Measurements from ENCODE around the gene GMPR2. TPM values are rescaled to one million over a fixed set of nuclear protein-coding genes. Genes with fewer than 3 reads are reported as not detected.
"Not testable (repeated sequence)": the region's sequence is repeated elsewhere in the genome, so short reads cannot be mapped to it uniquely, and the experiment has no call there.

The GMPR2 gene
- total RNA-seq, 4 donors from 2014 or later: 25.4 to 49.7 (median 47.8) TPM

DNA sequence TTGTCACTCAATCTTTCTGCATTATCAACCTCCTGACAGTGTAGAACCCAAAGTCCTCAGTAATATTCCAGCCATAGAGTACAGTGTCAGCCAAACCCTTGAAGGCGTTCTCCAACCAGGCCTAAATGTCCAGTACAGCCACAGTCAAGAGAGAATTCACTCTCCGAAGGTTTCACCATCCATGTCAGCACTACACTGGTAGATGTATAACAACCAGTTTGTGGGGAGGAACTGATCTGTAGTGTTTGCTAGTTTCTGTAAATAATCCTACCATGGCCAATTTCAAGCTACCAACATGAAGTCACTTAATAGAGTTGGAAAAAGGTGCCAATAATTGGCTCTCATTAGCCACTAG is 16.4 kb upstream of the GMPR2 start:
- WGBS: 86% methylated on average over 2 of the region's 2 CpGs
- peaks cover 7% of the 10 kb centered on the region for H3K36me3 ChIP-seq
- H3K9me3 ChIP-seq: no peaks in the 10 kb centered on the region
- H3K4me3 ChIP-seq: peak overlapping the region; percentile 71
- H3K4me1 ChIP-seq: peaks cover 35% of the 10 kb centered on the region
- peak overlapping the region; percentile 89 for H3K27ac ChIP-seq
- TF ChIP-seq, protein P1, sequence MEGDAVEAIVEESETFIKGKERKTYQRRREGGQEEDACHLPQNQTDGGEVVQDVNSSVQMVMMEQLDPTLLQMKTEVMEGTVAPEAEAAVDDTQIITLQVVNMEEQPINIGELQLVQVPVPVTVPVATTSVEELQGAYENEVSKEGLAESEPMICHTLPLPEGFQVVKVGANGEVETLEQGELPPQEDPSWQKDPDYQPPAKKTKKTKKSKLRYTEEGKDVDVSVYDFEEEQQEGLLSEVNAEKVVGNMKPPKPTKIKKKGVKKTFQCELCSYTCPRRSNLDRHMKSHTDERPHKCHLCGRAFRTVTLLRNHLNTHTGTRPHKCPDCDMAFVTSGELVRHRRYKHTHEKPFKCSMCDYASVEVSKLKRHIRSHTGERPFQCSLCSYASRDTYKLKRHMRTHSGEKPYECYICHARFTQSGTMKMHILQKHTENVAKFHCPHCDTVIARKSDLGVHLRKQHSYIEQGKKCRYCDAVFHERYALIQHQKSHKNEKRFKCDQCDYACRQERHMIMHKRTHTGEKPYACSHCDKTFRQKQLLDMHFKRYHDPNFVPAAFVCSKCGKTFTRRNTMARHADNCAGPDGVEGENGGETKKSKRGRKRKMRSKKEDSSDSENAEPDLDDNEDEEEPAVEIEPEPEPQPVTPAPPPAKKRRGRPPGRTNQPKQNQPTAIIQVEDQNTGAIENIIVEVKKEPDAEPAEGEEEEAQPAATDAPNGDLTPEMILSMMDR (IDR thresholded peaks at IDR 0.05): no peak
- TF ChIP-seq EP300 (IDR thresholded peaks at IDR 0.05): no peak
- no peak for TF ChIP-seq POLR2AphosphoS5 (IDR thresholded peaks at IDR 0.05)
- no peak for TF ChIP-seq POLR2A (IDR thresholded peaks at IDR 0.05)
- DNase-seq (ENCODE audit: low spot score in 2 of 2): no peak
- H3K27me3 ChIP-seq: no peaks in the 10 kb centered on the region

DNA sequence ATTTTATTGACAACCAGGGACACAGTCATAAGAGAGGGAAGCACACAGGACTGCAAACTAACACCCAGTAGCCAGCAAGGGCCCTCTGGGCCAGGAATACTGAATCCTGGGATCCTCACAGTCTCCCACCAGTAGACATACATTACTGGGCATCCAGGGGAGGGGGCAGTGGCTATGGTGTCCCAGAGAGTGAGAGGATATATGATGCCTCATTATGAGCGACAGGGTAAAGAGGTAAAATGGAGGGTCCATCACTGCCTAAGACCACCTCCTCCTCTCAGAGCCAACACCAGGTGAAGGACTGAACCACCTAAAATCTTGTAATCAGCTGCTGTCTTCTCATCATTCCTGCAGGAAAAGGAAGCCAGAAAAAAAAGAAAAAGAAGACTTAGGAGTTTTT is 15.9 kb upstream of the GMPR2 start:
- not testable (repeated sequence) for H3K9me3 ChIP-seq, H3K27ac ChIP-seq
- peak in 1 of 2 donors; percentile 18 for DNase-seq (ENCODE audit: low spot score in 2 of 2)

DNA sequence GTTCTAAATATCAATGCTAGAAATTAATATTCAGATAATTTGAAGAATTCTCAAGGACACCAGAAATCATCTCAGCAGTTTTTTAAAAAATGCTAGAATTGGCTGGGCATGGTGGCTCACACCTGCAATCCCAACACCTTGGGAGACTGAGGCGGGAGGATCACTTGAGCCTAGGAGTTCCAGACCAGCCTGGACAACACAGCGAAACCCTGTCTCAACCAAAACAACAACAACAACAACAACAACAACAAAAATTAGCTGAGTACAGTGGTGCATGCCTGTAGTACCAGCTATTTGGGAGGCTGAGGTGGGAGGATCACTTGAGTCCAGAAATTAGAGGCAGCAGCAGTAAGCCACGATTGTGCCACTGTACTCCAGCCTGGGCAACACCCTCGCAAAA is 13.6 kb upstream of the GMPR2 start:
- TF ChIP-seq POLR2AphosphoS5 (IDR thresholded peaks at IDR 0.05) (no peak), POLR2A (IDR thresholded peaks at IDR 0.05) (no peak), EP300 (IDR thresholded peaks at IDR 0.05) (no peak)
- TF ChIP-seq, protein P1 (IDR thresholded peaks at IDR 0.05): no peak
- Histone ChIP-seq H3K27me3 (no peaks in the 10 kb centered on the region), H3K4me3 (no peak overlapping the region), H3K36me3 (peaks cover 4% of the 10 kb centered on the region), H3K9me3 (no peaks in the 10 kb centered on the region), H3K27ac (no peak overlapping the region), H3K4me1 (peaks cover 20% of the 10 kb centered on the region)
- DNase-seq (ENCODE audit: low spot score in 2 of 2): peak in 1 of 2 donors; percentile 4
- WGBS: 81% methylated on average over 4 of the region's 4 CpGs

More for the DNA sequence above, 15.9 kb upstream of the GMPR2 start:
- H3K27me3 ChIP-seq, H3K36me3 ChIP-seq, H3K4me3 ChIP-seq: not testable (repeated sequence)
- H3K4me1 ChIP-seq: peaks cover 33% of the 10 kb centered on the region
- WGBS: 92% methylated on average over 1 of the region's 1 CpG

DNA sequence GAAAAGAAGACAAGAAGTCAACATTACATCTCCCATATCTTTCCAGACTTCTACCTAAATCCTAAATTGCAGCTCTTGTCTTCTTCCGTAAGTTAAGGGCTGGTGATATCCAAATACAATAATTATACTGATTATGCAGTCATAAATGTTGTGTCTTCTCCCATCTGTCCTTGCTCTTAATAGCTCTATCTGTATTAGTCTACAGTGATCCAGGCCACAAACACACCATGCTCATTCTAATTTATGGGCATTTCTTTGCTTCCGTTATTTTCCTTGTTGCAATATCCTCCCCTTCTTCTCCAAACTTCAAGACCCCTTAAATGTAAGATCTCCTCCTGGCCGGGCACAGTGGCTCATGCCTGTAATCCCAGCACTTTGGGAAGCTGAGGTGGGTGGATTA is 13.2 kb upstream of the GMPR2 start:
- no peaks in the 10 kb centered on the region for H3K9me3 ChIP-seq
- DNase-seq (ENCODE audit: low spot score in 2 of 2): no peak
- peaks cover 15% of the 10 kb centered on the region for H3K4me1 ChIP-seq
- 58% methylated on average over 3 of the region's 3 CpGs for WGBS
- H3K36me3 ChIP-seq: peaks cover 4% of the 10 kb centered on the region
- H3K4me3 ChIP-seq: no peak overlapping the region
- no peak overlapping the region for H3K27ac ChIP-seq
- TF ChIP-seq POLR2AphosphoS5 (IDR thresholded peaks at IDR 0.05) (no peak), EP300 (IDR thresholded peaks at IDR 0.05) (no peak), POLR2A (IDR thresholded peaks at IDR 0.05) (no peak)
- TF ChIP-seq, protein P1 (IDR thresholded peaks at IDR 0.05): no peak
- H3K27me3 ChIP-seq: no peaks in the 10 kb centered on the region

DNA sequence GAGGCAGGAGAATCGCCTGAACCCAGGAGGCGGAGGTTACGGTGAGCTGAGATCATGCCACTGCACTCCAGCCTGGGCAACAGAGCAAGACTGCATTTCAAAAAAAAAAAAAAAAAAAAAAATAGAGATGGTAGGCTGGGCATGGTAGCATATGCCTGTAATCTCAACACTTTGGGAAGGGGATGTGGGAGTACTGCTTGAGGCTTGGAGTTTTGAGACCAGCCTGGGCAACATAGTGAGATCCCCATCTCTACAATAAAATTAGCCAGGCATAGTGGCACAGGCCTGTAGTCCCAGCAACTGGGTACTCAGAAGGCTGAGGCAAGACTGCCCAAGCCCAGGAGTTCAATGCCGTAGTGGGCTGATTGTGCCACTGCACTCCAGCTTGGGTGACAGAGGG is 9.7 kb upstream of the GMPR2 start:
- H3K4me3 ChIP-seq, H3K27ac ChIP-seq, H3K9me3 ChIP-seq, H3K27me3 ChIP-seq, H3K36me3 ChIP-seq, H3K4me1 ChIP-seq: not testable (repeated sequence)
- DNase-seq (ENCODE audit: low spot score in 2 of 2): peak in 1 of 2 donors; percentile 11
- WGBS: over 99% methylated on average over 4 of the region's 4 CpGs

DNA sequence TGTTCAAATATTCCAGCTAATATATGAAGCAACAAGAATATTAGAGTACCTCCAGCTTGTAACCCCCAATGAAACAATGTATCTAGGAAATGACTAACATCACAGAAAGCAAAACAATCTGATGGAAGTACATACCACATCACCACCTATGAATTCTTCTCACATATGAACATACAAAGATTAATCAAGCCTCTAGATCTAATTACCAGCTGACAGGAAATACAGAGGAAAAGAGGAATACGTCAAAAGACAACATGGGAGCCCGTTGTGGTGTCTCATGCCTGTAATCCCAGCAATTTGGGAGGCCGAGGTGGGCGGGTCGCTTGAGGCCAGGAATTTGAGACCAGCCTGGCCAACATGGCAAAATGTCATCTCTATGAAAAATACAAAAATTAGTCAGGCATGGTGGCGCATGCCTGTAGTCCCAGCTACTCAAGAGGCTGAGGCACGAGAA is 8.1 kb upstream of the GMPR2 start:
- 79% methylated on average over 7 of the region's 7 CpGs for WGBS
- no peaks in the 10 kb centered on the region for H3K9me3 ChIP-seq
- H3K4me3 ChIP-seq: no peak overlapping the region
- H3K27me3 ChIP-seq: no peaks in the 10 kb centered on the region
- TF ChIP-seq POLR2AphosphoS5 (IDR thresholded peaks at IDR 0.05) (no peak), EP300 (IDR thresholded peaks at IDR 0.05) (no peak), POLR2A (IDR thresholded peaks at IDR 0.05) (no peak)
- TF ChIP-seq, protein P1 (IDR thresholded peaks at IDR 0.05): no peak
- H3K36me3 ChIP-seq: peaks cover 4% of the 10 kb centered on the region
- H3K27ac ChIP-seq: no peak overlapping the region
- DNase-seq (ENCODE audit: low spot score in 2 of 2): no peak
- no peaks in the 10 kb centered on the region for H3K4me1 ChIP-seq

Measured in suprapubic skin (tissue), 4 donors.